KMS-11 (cell line): ENCODE measurements around the gene PRPF19.

Experiments
- H2AFZ ChIP-seq: fragments of 200-600 bp; sonication (generic); 2 replicates; pipeline ENCODE4 v1.6.1; 2016; ENCODE audit warnings: antibody characterized with exemption, mixed run types, low read depth
- H3K27ac ChIP-seq: fragments of 200-600 bp; sonication (generic); 2 replicates; pipeline ENCODE4 v1.6.1; 2016; ENCODE audit warnings: mild to moderate bottlenecking, mixed run types
- H3K27me3 ChIP-seq: fragments of 200-600 bp; sonication (generic); 2 replicates; pipeline ENCODE4 v1.6.1; 2017; ENCODE audit warnings: mild to moderate bottlenecking, low read depth, mixed run types, moderate library complexity; ENCODE audit not compliant: insufficient read depth
- H3K36me3 ChIP-seq: fragments of 200-600 bp; sonication (generic); 2 replicates; pipeline ENCODE4 v1.6.1; 2017; ENCODE audit warnings: mild to moderate bottlenecking, mixed run types; ENCODE audit not compliant: insufficient read depth
- H3K4me1 ChIP-seq: fragments of 200-600 bp; sonication (generic); 2 replicates; pipeline ENCODE4 v1.6.1; 2016; ENCODE audit warnings: mild to moderate bottlenecking, low read depth, mixed run types; ENCODE audit not compliant: poor library complexity, severe bottlenecking
- H3K4me2 ChIP-seq: fragments of 200-600 bp; sonication (generic); 2 replicates; pipeline ENCODE4 v1.7.0; 2016; ENCODE audit warnings: mild to moderate bottlenecking, mixed run types
- H3K4me3 ChIP-seq: fragments of 200-600 bp; sonication (generic); IDR thresholded peaks from 2 replicates; pipeline ENCODE4 v1.6.1; 2017; ENCODE audit warnings: low read depth, low read length, mixed read lengths; ENCODE audit not compliant: insufficient read depth
- H3K79me2 ChIP-seq: fragments of 200-600 bp; sonication (generic); 2 replicates; pipeline ENCODE4 v1.6.1; 2016; ENCODE audit warnings: low read depth, mixed run types; ENCODE audit not compliant: insufficient read depth
- H3K9ac ChIP-seq: fragments of 200-600 bp; sonication (generic); 2 replicates; pipeline ENCODE4 v1.6.1; 2016; ENCODE audit warnings: mild to moderate bottlenecking, mixed run types
- H4K20me1 ChIP-seq: fragments of 200-600 bp; sonication (generic); 2 replicates; pipeline ENCODE4 v1.6.1; 2016; ENCODE audit warnings: mild to moderate bottlenecking, mixed run types; ENCODE audit not compliant: insufficient read depth
- TF ChIP-seq, protein P1 (sequence below): fragments of 200-600 bp; sonication (generic); conservative IDR thresholded peaks from 2 replicates; pipeline ENCODE4 v1.6.1; 2017; ENCODE audit warnings: low read depth, mild to moderate bottlenecking, antibody characterized with exemption, low read length, moderate library complexity, mixed read lengths

The PRPF19 gene

DNA sequence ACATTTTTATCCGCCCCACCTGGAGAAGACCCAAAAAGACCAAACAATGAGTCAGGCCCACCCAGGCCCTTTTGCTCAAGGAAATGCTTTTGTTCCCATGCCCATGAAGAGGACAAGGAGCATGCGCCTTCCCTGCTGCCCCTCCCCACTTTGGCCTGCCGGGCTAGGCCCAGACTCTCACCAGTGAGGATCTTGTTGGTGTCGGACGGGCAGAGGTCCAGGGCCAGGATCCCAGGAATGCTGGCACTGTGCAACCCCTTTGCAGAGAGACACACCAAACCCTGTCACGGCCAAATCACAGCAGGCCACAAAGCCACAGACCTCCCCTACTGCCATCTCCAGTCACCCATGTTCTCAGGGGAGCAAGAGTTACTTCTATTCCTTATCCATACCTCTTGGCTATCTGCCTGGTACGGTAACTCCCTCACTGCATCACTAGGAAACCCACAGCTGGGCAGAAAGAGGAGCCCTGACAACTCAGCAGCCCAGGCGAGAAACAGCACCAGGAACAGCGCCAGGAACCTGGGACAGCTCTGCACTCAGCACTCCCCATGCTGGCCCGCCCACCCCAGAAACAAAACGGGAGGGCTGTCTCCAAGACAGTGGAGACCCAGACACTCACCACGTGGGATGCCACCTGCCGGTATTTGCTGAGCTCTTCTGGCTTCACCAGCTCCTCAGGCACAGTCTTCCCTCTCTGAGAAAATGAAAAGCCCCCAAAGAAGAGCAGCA is 5.5 kb downstream of the PRPF19 start:
- Histone ChIP-seq H2AFZ (no peak overlapping the region), H3K36me3 (peaks cover 11% of the 10 kb centered on the region), H3K27me3 (no peaks in the 10 kb centered on the region), H3K27ac (no peak overlapping the region; the same call in 1 of the 2 replicates), H3K9ac (no peak overlapping the region), H3K4me2 (no peak overlapping the region), H4K20me1 (0 out of 2 replicates have a peak, but pooled peaks cover 6% of the 10 kb centered on the region), H3K4me1 (peaks cover 26% of the 10 kb centered on the region), H3K79me2 (peaks cover 36% of the 10 kb centered on the region), H3K4me3 (no peak overlapping the region)
- TF ChIP-seq, protein P1, sequence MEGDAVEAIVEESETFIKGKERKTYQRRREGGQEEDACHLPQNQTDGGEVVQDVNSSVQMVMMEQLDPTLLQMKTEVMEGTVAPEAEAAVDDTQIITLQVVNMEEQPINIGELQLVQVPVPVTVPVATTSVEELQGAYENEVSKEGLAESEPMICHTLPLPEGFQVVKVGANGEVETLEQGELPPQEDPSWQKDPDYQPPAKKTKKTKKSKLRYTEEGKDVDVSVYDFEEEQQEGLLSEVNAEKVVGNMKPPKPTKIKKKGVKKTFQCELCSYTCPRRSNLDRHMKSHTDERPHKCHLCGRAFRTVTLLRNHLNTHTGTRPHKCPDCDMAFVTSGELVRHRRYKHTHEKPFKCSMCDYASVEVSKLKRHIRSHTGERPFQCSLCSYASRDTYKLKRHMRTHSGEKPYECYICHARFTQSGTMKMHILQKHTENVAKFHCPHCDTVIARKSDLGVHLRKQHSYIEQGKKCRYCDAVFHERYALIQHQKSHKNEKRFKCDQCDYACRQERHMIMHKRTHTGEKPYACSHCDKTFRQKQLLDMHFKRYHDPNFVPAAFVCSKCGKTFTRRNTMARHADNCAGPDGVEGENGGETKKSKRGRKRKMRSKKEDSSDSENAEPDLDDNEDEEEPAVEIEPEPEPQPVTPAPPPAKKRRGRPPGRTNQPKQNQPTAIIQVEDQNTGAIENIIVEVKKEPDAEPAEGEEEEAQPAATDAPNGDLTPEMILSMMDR = no peak

DNA sequence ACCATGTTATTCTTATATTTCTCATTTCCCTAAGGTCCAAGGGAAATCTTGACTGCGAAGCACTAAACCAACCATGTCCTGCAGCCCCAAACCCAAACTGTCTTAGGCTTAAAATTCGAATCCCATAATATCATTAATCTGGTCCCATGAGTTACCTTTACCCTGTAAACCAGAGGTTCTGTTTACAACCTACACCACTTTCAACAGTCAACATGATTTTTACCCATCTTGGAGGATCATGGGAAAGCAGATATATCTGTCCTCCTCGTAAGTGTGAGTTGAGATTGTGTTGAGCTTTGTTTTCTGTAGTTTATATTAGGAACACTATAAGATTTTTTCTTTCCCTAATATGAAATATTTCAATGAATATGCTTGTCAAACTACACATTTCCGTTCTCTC is 6.4 kb downstream of the PRPF19 start:
- Histone ChIP-seq H3K36me3 (peaks cover 14% of the 10 kb centered on the region), H2AFZ (no peak overlapping the region), H3K9ac (no peak overlapping the region), H3K27ac (no peak overlapping the region; the same call in 1 of the 2 replicates), H3K4me1 (peaks cover 19% of the 10 kb centered on the region), H3K79me2 (peaks cover 27% of the 10 kb centered on the region), H3K4me2 (no peak overlapping the region), H3K4me3 (no peak overlapping the region), H3K27me3 (no peaks in the 10 kb centered on the region), H4K20me1 (0 out of 2 replicates have a peak, but pooled peaks cover 6% of the 10 kb centered on the region)
- TF ChIP-seq, protein P1 = no peak

DNA sequence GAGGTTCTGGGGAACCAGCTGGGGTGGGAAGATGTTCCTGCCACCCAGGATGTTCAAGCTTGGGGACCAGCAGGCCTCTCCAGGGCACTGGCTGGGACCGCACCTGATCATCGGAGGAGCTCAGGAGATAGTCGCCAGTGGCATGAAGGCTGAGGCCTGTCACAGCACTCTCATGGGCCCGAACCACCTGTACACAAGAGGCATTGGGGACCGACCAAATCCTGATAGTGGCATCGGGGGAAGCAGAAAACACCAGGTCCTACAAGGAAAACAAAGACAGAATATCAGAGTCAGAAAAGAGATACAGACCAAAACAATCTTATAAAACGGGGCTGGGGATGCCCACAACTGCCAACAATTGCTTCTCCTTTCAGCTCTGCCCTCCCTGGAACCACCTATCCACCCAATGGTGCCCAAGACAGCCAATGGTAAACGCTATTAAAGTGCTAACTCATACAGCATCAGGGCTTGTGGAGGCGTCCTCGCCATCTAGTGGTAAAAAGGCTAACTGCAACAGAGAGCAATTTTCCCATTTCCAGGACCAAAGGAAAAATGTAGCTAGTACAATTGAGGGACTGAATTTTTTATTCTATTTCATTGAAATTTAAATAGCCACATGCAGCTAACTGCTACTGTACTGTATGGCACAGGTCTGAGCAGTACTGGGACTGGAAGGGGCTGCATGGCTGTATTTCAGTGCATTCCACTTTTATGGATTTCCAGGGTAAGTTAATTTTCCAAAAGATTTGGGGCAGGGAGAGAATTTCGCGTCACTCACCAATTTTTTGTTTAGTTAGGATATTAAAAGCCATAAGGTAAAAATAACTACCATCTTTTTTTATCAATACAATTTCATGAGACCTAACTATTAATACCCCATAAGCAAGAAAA is 7.1 kb downstream of the PRPF19 start:
- Histone ChIP-seq H3K79me2 (peaks cover 21% of the 10 kb centered on the region), H4K20me1 (0 out of 2 replicates have a peak, but pooled peaks cover 5% of the 10 kb centered on the region), H3K27me3 (no peaks in the 10 kb centered on the region), H2AFZ (no peak overlapping the region), H3K27ac (peak overlapping the region; percentile 33; the same call in 1 of the 2 replicates), H3K9ac (no peak overlapping the region), H3K4me1 (peaks cover 13% of the 10 kb centered on the region), H3K36me3 (peaks cover 14% of the 10 kb centered on the region), H3K4me3 (no peak overlapping the region), H3K4me2 (no peak overlapping the region)
- TF ChIP-seq, protein P1 = peak; percentile 98

DNA sequence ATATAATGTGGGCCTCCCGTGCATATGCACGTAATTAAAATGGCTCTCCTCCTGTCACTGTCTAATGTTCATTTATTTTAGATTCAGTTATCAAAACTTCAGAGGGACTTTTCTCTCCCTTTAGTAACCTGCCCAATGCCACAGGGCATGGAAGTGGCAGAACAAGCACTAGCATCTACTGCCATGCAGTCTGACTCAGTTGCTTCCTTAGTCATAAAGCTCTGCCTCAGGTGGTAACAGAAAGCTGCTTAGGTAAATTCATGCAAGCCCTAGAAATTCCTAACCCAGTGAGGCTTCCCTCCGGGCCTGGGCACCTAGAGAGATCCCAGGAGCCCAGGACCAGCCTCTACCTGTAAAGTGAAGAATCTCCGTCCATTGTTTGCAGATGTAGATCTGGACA is 8.9 kb downstream of the PRPF19 start:
- TF ChIP-seq, protein P1 = no peak

More for the DNA sequence above, 8.9 kb downstream of the PRPF19 start:
- Histone ChIP-seq H3K4me2 (no peak overlapping the region), H3K27ac (no peak overlapping the region), H3K9ac (no peak overlapping the region), H3K4me3 (no peak overlapping the region), H4K20me1 (no peaks in the 10 kb centered on the region), H3K4me1 (peaks cover 8% of the 10 kb centered on the region), H3K36me3 (peaks cover 14% of the 10 kb centered on the region), H3K79me2 (peaks cover 6% of the 10 kb centered on the region; the same call in 1 of the 2 replicates), H2AFZ (no peak overlapping the region), H3K27me3 (no peaks in the 10 kb centered on the region)
